Bronchial epithelial cell (primary cell): Measurements from ENCODE around the gene TMIGD2. TPM values are rescaled to one million over a fixed set of nuclear protein-coding genes. Genes with fewer than 3 reads are reported as not detected.
"Not testable (repeated sequence)": the region's sequence is repeated elsewhere in the genome, so short reads cannot be mapped to it uniquely, and the experiment has no call there.

Source experiments
- DNase-seq: peaks from one replicate; pipeline ENCODE4 v3.0.0-alpha.2; 2010; ENCODE audit warnings: low read depth
- FAIRE-seq: peaks from 2 replicates; lab custom pipeline; 2011; peaks lifted over from hg19 to GRCh38; lab: Jason Lieb, UNC
- H3K27me3 ChIP-seq: 2 replicates; pipeline ENCODE4 v1.5.1; 2011; ENCODE audit warnings: low read length; ENCODE audit not compliant: control insufficient read depth, insufficient read depth
- H3K36me3 ChIP-seq: 2 replicates; pipeline ENCODE4 v1.5.1; 2011; ENCODE audit warnings: low read length; ENCODE audit not compliant: control insufficient read depth, insufficient read depth
- H3K4me3 ChIP-seq: 2 replicates; pipeline ENCODE4 v1.5.1; 2011; ENCODE audit warnings: mild to moderate bottlenecking, low read depth, low read length, control low read depth
- CTCF ChIP-seq: IDR thresholded peaks from 2 replicates; pipeline ENCODE4 v1.5.1; 2011; ENCODE audit warnings: mild to moderate bottlenecking, moderate library complexity, low read length, control low read depth, inconsistent platforms; ENCODE audit not compliant: insufficient read depth, severe bottlenecking
- total RNA-seq: library from RNA; depleted of rRNA; stranded (reverse); fragments of >200 nt; gene quantifications from 2 replicates; pipeline ENCODE4 v1.2.1, GENCODE V29; 2014

Gene TMIGD2
- total RNA-seq, 1 donor from 2014 or later: not detected

- Histone ChIP-seq H3K27me3 (no peaks in the 10 kb centered on the region), H3K4me3 (peak overlapping the region; percentile 73), H3K36me3 (no peaks in the 10 kb centered on the region)
- no peak for DNase-seq
- TF ChIP-seq CTCF: no peak
- FAIRE-seq: no peak
Measured at GRCh38 chr19:4337906-4338440, 35.8 kb upstream of the TMIGD2 start.

GRCh38 chr19:4334929-4335570 lies 32.9 kb upstream of the TMIGD2 start:
- FAIRE-seq (peak; percentile 91), DNase-seq (no peak)
- Histone ChIP-seq H3K4me3 (no peak overlapping the region), H3K27me3 (no peaks in the 10 kb centered on the region), H3K36me3 (no peaks in the 10 kb centered on the region)
- no peak for TF ChIP-seq CTCF

GRCh38 chr19:4329858-4330257 lies 27.7 kb upstream of the TMIGD2 start:
- Histone ChIP-seq H3K4me3 (no peak overlapping the region), H3K36me3 (peaks cover 10% of the 10 kb centered on the region), H3K27me3 (no peaks in the 10 kb centered on the region)
- FAIRE-seq (no peak), DNase-seq (no peak)
- no peak for TF ChIP-seq CTCF

GRCh38 chr19:4328991-4329681 lies 26.9 kb upstream of the TMIGD2 start:
- H3K4me3 ChIP-seq, H3K27me3 ChIP-seq, FAIRE-seq, DNase-seq: not testable (repeated sequence)
- peaks cover 10% of the 10 kb centered on the region for H3K36me3 ChIP-seq

GRCh38 chr19:4328243-4328990 lies 26.2 kb upstream of the TMIGD2 start:
- H3K27me3 ChIP-seq: no peaks in the 10 kb centered on the region
- FAIRE-seq: no peak
- no peak for TF ChIP-seq CTCF
- DNase-seq: peak; percentile 15
- peak overlapping the region; percentile 3 for H3K4me3 ChIP-seq
- H3K36me3 ChIP-seq: peaks cover 10% of the 10 kb centered on the region

- FAIRE-seq (no peak), DNase-seq (no peak)
- no peak for TF ChIP-seq CTCF
- no peak overlapping the region for H3K4me3 ChIP-seq
- peaks cover 10% of the 10 kb centered on the region for H3K36me3 ChIP-seq
- no peaks in the 10 kb centered on the region for H3K27me3 ChIP-seq
Measured at GRCh38 chr19:4327877-4328242, 25.7 kb upstream of the TMIGD2 start.
